CD4-positive, alpha-beta T cell treated with Interleukin-12 subunit alpha and Interleukin-12 subunit beta, for 1 hour (primary cell): ENCODE measurements around the gene POU3F3.

Experiments used
- DNase-seq: peaks from one replicate; pipeline ENCODE4 v3.0.0-alpha.2; 2020

Gene POU3F3

GRCh38 chr2:104878863-104879512 is 25.1 kb downstream of the POU3F3 start:
- DNase-seq, result no peak

- DNase-seq, result no peak
Measured at GRCh38 chr2:104880076-104880475, 26.2 kb downstream of the POU3F3 start.

- DNase-seq, result no peak
Measured at GRCh38 chr2:104883357-104883756, 29.4 kb downstream of the POU3F3 start.

GRCh38 chr2:104885119-104885782 is 31.3 kb downstream of the POU3F3 start:
- no peak for DNase-seq

GRCh38 chr2:104887676-104888075 is 33.8 kb downstream of the POU3F3 start:
- no peak for DNase-seq

GRCh38 chr2:104888489-104889258 is 34.8 kb downstream of the POU3F3 start:
- DNase-seq, result no peak

- DNase-seq, result no peak
Measured at GRCh38 chr2:104889291-104889959, 35.5 kb downstream of the POU3F3 start.

GRCh38 chr2:104889960-104890684 is 36.2 kb downstream of the POU3F3 start:
- DNase-seq, result no peak

- no peak for DNase-seq
Measured at GRCh38 chr2:104890685-104891069, 36.8 kb downstream of the POU3F3 start.

GRCh38 chr2:104891145-104891544 is 37.2 kb downstream of the POU3F3 start:
- DNase-seq, result no peak

GRCh38 chr2:104896446-104896845 is 42.5 kb downstream of the POU3F3 start:
- no peak for DNase-seq

- no peak for DNase-seq
Measured at GRCh38 chr2:104897515-104898184, 43.7 kb downstream of the POU3F3 start.

- DNase-seq, result no peak
Measured at GRCh38 chr2:104900608-104901007, 46.7 kb downstream of the POU3F3 start.

GRCh38 chr2:104901037-104901881 is 47.3 kb downstream of the POU3F3 start:
- no peak for DNase-seq

- DNase-seq, result no peak
Measured at GRCh38 chr2:104902317-104902716, 48.4 kb downstream of the POU3F3 start.
